Right forelimb (tissue), 1 donor: ENCODE data around the gene OR1A2.
"Not testable (repeated sequence)": the region's sequence is repeated elsewhere in the genome, so short reads cannot be mapped to it uniquely, and the experiment has no call there.

Experiments used
- DNase-seq: peaks from one replicate; pipeline ENCODE4 v3.0.0-alpha.2; 2018

Gene OR1A2

DNA sequence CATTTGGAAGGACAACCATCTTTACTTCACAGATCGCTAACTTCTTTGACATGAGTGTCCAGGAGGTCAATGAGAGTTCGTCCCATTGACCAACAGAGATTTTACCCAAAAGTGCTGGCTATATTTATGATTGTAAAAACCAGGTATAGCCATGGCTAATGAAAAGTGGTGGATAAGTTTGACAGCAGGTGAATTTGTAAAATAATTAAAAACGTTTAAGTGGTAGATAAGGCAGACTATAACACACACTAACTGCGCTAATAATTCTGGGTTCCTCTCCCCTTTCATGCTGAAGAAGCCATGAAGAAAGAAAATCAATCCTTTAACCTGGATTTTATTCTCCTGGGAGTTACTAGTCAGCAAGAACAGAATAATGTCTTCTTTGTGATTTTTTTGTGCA is at the start of gene OR1A2:
Gene OR1A2, plus strand, starts transcription at position 301 of the 400 bp plus-strand sequence. Its CDS starts 0 bp downstream, at position 301.
- DNase-seq = no peak

GRCh38 chr17:3157218-3157617 is 40.1 kb upstream of the OR1A2 start:
- no peak for DNase-seq

GRCh38 chr17:3167574-3167973 is 29.7 kb upstream of the OR1A2 start:
- no peak for DNase-seq

- DNase-seq = no peak
These were observed 7.4 kb upstream of the OR1A2 start for GRCh38 chr17:3189961-3190360.

DNA sequence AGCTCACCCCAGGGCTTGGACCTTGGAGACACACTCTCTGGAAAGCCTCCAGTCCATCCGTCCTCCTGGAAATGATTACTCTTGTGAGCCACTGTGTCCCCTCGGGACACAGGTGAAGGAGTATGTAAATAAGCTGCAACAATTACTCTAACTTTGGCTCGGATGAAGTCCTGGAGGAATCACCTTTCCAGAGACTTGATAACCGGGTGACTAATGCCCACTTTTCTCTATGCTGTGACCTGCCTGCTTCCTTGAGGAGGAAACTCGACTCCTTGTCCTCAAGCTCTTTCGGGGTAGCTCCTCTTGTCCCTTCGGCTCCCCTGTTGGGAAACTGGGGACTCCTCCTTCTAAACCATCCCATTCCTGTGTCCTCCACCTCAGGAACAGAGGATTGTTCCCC is 10.0 kb downstream of the OR1A2 start, which contains the start of gene OR1A1:
Gene OR1A1, plus strand, starts transcription at position 301 of the 400 bp plus-strand sequence. CDS start 7,954 bp downstream, outside the sequence.
- DNase-seq = no peak

GRCh38 chr17:3208484-3208883 is 11.2 kb downstream of the OR1A2 start:
- DNase-seq = no peak

- no peak for DNase-seq
These were observed 15.7 kb downstream of the OR1A2 start for GRCh38 chr17:3213001-3213400.

- DNase-seq = no peak
These were observed 16.3 kb downstream of the OR1A2 start for GRCh38 chr17:3213587-3213986.

DNA sequence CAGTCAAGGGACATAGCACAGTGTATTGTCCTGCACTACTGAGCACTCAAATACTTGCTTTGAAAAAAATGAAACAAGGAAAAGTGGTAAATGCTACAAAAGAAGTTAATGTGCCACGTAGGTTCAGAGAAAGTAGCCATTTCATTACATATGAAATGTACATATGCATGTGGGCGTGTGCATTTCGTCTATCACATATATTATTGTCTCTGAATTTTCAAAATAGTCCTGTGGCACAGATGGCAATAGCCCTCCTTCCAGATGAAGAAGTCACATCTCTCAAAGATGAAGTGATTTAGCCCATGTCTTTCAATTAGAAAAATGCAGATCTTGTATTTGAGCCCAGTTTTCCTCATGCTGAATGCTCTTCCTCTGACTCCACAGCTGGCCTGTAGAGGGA is 22.7 kb downstream of the OR1A2 start:
- DNase-seq = not testable (repeated sequence)

- DNase-seq = no peak
These were observed 24.5 kb downstream of the OR1A2 start for GRCh38 chr17:3221850-3222249.

DNA sequence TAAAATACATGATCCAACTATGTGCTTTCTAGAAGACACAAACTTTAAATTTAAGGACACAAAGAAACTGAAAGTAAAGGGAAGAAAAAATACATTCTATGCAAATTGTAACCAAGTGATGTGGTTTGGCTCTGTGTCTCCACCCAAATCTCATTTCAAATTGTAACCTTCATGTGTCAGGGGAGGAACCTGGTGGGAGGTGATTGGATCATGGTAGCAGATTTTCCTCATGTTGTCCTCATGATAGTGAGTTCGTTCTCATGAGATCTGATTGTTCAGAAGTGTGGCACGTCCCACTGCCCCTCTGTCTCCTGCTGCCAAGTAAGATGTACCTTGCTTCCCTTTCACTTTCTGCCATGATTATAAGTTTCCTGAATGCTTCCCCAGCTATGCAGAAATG is 25.2 kb downstream of the OR1A2 start:
- no peak for DNase-seq

DNA sequence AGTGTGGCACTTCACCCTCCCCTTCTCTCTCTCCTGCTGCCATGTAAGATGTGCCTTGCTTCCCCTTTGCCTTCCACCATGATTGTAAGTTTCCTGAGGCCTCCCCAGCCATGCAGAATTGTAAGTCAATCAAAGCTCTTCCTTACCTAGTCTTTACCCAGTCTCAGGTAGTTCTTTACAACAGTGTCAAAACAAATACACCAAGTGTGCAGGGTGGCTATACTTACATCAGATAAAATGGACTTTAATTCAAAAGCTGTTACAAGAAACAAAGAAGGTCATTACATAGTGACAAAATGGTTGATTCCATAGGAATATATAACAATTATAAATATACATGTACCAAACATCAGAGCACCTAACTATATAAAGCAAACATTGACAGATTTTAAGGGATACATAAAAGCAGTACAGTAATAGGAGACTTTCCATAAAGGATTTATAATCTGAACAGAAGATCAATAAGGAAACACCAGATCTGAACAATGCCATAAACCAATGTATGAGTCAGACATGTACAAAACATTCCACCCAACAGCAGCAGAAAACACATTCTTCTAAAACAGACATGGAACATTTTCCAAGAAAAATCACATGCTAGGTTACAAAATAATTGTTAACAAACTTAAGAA is 27.5 kb downstream of the OR1A2 start:
- DNase-seq = not testable (repeated sequence)

- DNase-seq = not testable (repeated sequence)
These were observed 35.0 kb downstream of the OR1A2 start for GRCh38 chr17:3232300-3232699.

DNA sequence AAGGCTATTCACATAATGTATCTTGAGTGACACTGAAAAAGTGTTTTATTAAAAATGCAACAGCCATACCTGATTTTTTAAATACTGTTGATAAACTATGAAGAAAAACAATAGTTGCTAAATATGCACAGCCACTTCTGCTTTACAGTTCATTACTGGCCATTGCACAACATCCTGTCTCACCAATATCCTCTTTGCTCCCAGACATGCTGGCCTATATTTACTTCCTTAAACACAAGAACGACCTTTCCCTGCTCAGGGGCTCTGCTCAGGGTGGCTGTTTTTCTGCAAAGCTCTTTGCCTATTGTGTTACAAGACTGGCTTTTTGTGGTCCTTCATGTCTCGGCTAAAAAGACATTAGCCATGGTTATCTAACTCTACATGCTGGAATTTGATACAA is 41.4 kb downstream of the OR1A2 start:
- not testable (repeated sequence) for DNase-seq

GRCh38 chr17:3241044-3241443 is 43.7 kb downstream of the OR1A2 start:
- DNase-seq = not testable (repeated sequence)

DNA sequence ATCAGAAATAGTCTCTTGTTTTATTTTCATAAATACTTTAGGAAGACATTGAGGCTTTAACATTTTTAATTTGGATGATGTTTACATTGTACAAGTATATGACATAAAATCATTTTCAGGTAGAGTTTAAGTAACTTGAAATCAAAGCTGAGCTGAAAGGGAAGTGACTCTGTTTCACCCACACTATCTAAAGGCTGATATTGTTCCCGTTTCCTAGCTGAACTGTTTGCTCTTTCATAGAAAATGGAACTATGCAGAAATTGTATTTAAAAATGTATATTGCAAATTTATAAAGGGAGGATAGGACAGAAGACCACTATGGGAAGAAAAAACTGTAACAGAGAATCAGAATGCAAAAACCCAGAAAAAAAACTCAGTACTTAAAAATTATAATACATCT is 47.5 kb downstream of the OR1A2 start:
- DNase-seq = not testable (repeated sequence)
